Activated CD4-positive, alpha-beta T cell treated with anti-CD3 and anti-CD28 coated beads, Interleukin-10, Interleukin-2, amounts not matched to agents 100 ng/mL and 50 ng/mL, durations not matched to agents 16 hours and 8 hours (primary cell): ENCODE data around the gene PSAT1.
A peak's percentile ranks its signal among the peaks of the same experiment; 100 is the strongest.

Experiments
- DNase-seq: peaks from one replicate; pipeline ENCODE4 v3.0.0-alpha.2; 2020

The PSAT1 gene

GRCh38 chr9:78292716-78293497, 4.0 kb upstream of the PSAT1 start:
- peak; percentile 33 for DNase-seq

GRCh38 chr9:78294290-78295176, 2.4 kb upstream of the PSAT1 start:
- DNase-seq, result no peak

- no peak for DNase-seq
These were observed 1.7 kb upstream of the PSAT1 start for GRCh38 chr9:78295177-78295575.

GRCh38 chr9:78295731-78296130, 1.2 kb upstream of the PSAT1 start:
- DNase-seq, result no peak

GRCh38 chr9:78296201-78296892, 578 bp upstream of the PSAT1 start:
- peak; percentile 28 for DNase-seq

- no peak for DNase-seq
These were observed 692 bp downstream of the PSAT1 start for GRCh38 chr9:78297672-78297961.

- peak; percentile 5 for DNase-seq
These were observed 1.3 kb downstream of the PSAT1 start for GRCh38 chr9:78298046-78298765.

- DNase-seq, result no peak
These were observed 3.3 kb downstream of the PSAT1 start for GRCh38 chr9:78300209-78300608.

GRCh38 chr9:78301466-78301865, 4.5 kb downstream of the PSAT1 start:
- no peak for DNase-seq

GRCh38 chr9:78303377-78304062, 6.6 kb downstream of the PSAT1 start:
- no peak for DNase-seq

- no peak for DNase-seq
These were observed 7.4 kb downstream of the PSAT1 start for GRCh38 chr9:78304357-78304756.

- no peak for DNase-seq
These were observed 9.5 kb downstream of the PSAT1 start for GRCh38 chr9:78306222-78307076.

- no peak for DNase-seq
These were observed 10.4 kb downstream of the PSAT1 start for GRCh38 chr9:78307360-78307759.

GRCh38 chr9:78309066-78309465, 12.1 kb downstream of the PSAT1 start:
- no peak for DNase-seq

- DNase-seq, result no peak
These were observed 14.2 kb downstream of the PSAT1 start for GRCh38 chr9:78311075-78311474.

- no peak for DNase-seq
These were observed 15.1 kb downstream of the PSAT1 start for GRCh38 chr9:78311886-78312524.

- DNase-seq, result no peak
These were observed 17.6 kb downstream of the PSAT1 start for GRCh38 chr9:78314550-78314949.

- no peak for DNase-seq
These were observed 18.3 kb downstream of the PSAT1 start for GRCh38 chr9:78314953-78315870.

- DNase-seq, result no peak
These were observed 19.4 kb downstream of the PSAT1 start for GRCh38 chr9:78316166-78316892.
